Mammary epithelial cell (primary cell): ENCODE data around the gene NBAS.

ENCODE experiments used
- CTCF ChIP-seq, 2 donors: IDR thresholded peaks in 1 of 2; conservative IDR thresholded peaks in 1 of 2; 2 replicates each; pipeline ENCODE4 v1.5.1; 2011 to 2012; ENCODE audit warnings: inconsistent platforms in 2 of 2, low read length in 2 of 2, mild to moderate bottlenecking in 2 of 2, control low read depth in 1 of 2, low read depth in 1 of 2; ENCODE audit not compliant: insufficient read depth in 1 of 2; ENCODE audit errors: extremely low read depth in 1 of 2
- EZH2 ChIP-seq: IDR thresholded peaks from 2 replicates; pipeline ENCODE4 v1.6.1; 2012; ENCODE audit warnings: low read length, inconsistent platforms, borderline replicate concordance

DNA sequence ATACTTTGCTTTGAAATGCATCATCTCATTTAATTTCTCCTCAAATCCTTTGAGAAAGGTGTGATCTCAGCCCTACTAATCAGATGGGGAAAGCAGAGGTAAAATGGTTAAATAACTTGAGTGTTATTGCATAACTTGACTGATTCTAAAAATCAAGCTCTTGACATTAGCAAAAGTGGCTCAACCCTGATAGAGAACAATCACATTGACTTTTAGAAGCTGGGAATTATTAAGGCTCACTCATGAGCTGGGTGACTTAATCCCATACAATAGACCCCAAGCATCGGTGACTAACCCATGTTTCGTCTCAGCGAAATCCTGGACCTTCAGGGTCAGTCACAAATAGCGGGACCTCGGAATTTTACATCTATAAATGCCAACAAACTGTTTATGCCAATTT, 378.9 kb downstream of the NBAS start:
- TF ChIP-seq CTCF (conservative IDR thresholded peaks at IDR 0.05 in 1 of 2, IDR thresholded peaks at IDR 0.05 in 1 of 2; ENCODE audit: extremely low read depth in 1 of 2, insufficient read depth in 1 of 2, low read depth in 1 of 2, low read length in 2 of 2) (no peak), EZH2 (no peak)
